Skin of body (tissue), 2 donors: ENCODE measurements around the gene PCDH12. TPM values are rescaled to one million over a fixed set of nuclear protein-coding genes. Genes with fewer than 3 reads are reported as not detected.
A peak's percentile ranks its signal among the peaks of the same experiment; 100 is the strongest.

Experiments
- DNase-seq: peaks from one replicate; lab custom pipeline; 2025; lab: John Stamatoyannopoulos, UW
- total RNA-seq: library from RNA; depleted of rRNA; stranded (reverse); fragments of >200 nt; gene quantifications from one replicate; pipeline ENCODE4 v1.2.3, GENCODE V29; 2014

The PCDH12 gene
- total RNA-seq, 1 donor from 2014 or later, result 8.2 TPM

DNA sequence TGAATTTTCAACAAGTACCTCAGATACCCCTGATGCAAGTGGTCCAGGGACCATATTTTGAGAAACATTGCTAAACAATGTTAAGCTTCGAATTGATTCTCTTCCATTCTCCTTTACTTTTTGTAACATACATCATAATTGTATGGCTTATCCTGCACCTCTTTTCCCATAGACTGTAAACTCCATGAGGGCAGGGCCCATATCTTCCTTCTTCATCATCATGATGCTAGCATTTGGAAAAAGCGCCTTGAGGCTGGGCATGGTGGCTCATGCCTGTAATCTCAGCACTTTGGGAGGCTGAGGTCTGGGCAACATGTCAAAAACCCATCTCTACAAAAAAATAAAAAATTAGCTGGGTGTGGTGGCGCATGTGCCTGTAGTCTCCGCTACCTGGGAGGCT lies 48.8 kb downstream of the PCDH12 start:
- DNase-seq, result no peak

DNA sequence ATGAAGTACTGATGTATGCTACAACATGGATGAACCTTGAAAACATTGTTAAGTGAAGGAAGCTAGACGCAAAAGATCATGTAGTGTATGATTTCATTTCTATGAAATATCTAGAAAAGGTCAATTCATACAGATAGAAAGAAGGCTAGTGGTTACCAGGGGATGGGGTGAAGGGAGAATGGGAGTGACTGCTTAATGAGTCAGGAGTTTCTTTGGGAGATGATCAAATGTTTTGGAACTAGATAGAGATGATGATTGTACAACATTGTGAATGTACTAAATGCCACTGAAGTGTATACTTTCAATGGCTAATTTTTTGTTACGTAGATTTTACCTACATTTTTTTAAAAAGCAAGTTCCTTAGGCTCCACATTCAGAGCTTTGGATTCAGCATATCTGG lies 49.2 kb downstream of the PCDH12 start:
- DNase-seq, result no peak

DNA sequence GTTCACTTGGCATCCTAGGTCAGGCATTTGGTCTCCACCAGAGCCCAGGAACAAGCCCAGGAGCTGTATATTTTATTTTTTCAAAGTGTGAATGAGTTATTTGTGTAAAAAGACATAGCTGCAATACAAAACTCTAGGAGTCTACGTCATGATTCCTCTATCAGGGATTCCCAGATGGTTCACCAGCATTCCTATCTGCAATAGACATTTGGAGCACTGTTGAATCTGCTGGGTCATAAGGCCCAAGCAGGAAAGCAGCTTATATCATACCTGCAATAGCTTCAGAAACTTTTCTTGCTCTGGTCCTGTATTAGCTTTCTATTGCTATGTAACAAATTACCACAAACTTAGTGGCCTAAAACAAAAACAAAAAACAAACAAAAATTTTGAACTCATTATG lies 51.0 kb downstream of the PCDH12 start:
- no peak for DNase-seq

DNA sequence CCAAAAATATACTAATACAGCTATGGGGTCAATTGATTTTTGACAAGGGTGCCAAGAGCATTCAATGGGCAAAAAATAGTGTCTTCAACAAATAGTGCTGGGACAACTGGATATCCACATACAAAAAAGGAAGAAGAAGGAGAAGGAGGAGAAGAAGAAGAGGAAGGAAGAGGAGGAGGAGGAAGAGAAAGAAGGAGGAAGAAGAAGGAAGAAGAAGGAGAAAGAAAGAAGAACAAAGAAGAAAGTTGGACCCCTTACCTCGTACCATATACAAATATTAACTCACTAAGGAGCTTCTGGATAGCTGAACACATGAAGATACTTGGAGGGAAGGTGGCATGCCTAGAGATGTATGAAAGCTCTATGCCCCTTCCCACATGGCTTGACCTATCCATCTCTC lies 51.5 kb downstream of the PCDH12 start:
- no peak for DNase-seq

DNA sequence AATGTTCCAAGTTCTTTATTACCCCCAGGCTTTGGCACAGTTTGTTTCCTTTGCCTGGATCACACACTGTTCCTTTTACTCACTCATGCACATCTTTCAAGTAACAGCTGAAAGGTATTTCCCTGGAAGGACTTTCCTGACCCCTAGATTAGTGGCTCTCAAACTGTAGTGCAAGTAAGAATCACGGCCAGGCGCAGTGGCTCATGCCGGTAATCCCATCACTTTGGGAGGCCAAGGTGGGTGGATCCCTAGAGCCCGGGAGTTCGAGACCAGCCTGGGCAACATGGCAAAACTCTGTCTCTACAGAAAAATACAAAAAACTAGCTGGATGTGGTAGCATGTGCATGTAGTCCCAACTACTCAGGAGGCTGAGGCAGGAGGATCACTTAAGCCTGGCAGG lies 53.5 kb downstream of the PCDH12 start:
- DNase-seq, result no peak

DNA sequence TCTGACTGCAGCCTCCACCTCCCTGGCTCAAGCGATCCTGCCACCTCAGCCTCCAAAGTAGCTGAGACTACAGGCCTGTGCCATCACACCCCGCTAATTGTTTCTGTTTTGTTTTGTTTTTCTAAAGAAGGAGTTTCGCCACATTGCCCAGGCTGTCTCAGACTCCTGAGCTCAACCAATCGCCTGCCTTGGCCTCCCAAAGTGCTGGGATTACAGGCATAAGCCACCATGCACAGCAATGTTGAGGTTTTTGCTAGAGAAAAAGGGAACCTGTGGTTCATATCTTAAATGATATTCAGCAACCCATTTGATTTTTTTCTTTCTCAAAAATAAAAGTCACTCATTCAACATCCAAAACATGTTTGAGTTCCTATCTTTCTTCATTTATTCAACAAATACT lies 54.7 kb downstream of the PCDH12 start:
- DNase-seq, result no peak

DNA sequence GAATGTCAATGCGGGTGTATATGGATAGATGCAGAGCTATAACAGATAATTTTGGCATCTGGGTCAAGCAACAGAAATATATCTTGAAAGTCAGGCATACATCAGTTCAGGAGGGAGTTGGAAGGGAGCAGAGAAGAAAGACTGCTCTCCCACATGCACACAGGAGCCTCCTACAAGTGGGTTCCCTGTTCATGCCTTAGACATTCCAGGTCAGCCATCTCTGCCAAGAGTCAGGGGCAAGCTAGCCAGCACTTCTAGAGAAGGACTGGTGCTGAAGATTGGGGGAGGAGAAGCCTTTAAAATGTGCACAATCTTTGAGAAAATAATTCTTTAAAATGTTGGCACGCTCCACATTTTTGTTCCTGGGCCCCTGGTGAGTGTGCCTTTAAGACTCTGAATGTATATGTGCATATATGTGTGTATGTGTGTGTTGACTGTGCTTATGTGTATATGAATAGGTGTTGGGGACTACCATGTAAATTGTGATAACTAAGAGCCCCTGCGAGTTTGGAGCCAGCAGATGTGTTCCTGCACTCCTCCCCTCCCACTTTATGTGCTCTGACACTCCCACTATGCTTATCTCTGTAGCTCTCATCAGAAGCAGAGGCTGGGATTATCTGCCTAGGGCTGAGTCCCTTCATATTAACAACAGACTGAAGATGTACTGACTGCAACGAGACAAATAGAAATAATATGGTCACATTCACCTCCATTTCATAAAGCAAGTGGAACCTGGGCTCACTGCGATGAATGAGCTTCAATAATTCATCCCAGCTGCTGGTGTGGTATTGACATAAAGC lies 55.8 kb downstream of the PCDH12 start:
- DNase-seq, result no peak

DNA sequence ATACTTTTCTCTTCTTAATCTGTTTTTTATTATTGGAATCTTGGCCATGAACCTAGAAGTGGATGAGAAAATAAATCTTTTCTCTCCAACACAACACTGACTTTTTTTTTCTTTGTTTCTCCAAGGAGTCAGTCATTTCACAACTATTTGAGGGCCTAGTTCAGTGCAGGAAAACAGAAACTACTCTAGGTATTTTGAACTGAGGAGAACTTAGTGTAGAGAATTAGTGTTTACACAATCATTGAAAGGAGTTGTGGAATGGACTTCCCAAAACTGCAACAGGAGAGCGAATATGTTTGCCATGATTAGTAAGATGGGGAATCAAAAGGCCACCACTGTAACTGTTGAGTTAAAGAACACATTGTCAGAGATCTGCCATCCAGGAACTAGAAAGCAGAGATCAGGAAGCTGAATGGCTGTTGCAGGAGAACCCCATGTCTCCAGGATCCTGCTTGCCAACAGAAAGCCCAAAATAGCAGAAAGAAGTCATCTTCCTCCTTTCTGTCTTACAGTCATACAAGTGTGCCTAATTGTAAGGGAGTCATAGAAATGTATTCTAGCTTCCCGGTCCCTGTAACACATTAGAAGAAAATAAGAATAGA lies 59.5 kb downstream of the PCDH12 start:
- DNase-seq, result peak; percentile 16

DNA sequence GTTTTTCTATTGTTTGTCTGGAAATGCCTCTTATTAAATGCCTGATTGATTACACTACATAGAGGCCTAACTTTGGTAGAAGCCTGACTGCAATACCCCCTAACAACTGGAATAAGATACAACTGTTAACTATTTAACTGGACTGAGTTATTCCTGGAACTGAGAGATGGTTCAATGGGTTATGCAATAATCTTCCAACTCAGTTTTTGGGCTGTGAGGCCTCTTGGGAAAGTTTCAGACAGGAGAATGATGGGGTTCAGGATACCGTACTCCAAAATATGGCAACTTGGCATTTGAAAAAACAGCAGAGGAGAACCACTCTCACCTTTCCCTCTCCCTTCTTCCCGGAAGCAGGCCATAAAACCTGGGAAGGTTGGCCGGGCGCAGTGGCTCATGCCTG lies 60.6 kb downstream of the PCDH12 start:
- DNase-seq, result no peak

Other genes starting within 250 kb of the PCDH12 start
- gene PCDH1, start 79.8 kb downstream of the PCDH12 start, total RNA-seq, result 21.3 TPM
- 43.8 TPM for gene DELE1, start 34.3 kb downstream of the PCDH12 start, total RNA-seq
- gene RNF14, start 10.9 kb upstream of the PCDH12 start, total RNA-seq, result 43.4 TPM
- 20.6 TPM for gene GNPDA1, start 54.8 kb upstream of the PCDH12 start, total RNA-seq
- 104 TPM for gene NDFIP1, start 150.6 kb upstream of the PCDH12 start, total RNA-seq